HCT116 (cell line): ENCODE results near the gene KCTD14. TPM values are rescaled to one million over a fixed set of nuclear protein-coding genes. Genes with fewer than 3 reads are reported as not detected.

Experiments used
- ATAC-seq: fragments of 200-7000 bp; cut with Tn5 transposase; 2 replicates; pipeline ENCODE4 v1.9.1; 2020; ENCODE audit warnings: mild to moderate bottlenecking, moderate library complexity
- BruUV-seq: library from RNA; stranded (reverse); fragments of 400-500 nt; replicated peaks from 2 replicates; lab custom pipeline; 2021; lab: Mats Ljungman, UMichigan
- CTCF ChIA-PET: fragments of 300-600 bp; sonication (Branson Sonifier 250); formaldehyde crosslinking; loops from one replicate; lab custom pipeline; 2021; ENCODE audit warnings: antibody characterized with exemption; lab: Charles Lee
- POLR2A ChIA-PET: fragments of 300-600, 350-600 bp; sonication (Branson Sonifier 250); formaldehyde crosslinking; loops from one replicate; lab custom pipeline; 2021; ENCODE audit warnings: antibody characterized with exemption; lab: Charles Lee
- RAD21 ChIA-PET, 2 experiments: fragments of 300-600 bp; sonication (Branson Sonifier 250); formaldehyde crosslinking; loops; one replicate each; lab custom pipeline; 2023; ENCODE audit warnings: low total read pairs in 2 of 2; ENCODE audit not compliant: uncharacterized antibody in 2 of 2, unreplicated experiment in 2 of 2, low non-redundant PET in 1 of 2; lab: Charles Lee
- DNase-seq: peaks from one replicate; pipeline ENCODE4 v3.0.0-alpha.2; 2010; ENCODE audit warnings: low read depth, low spot score
- H2AFZ ChIP-seq: fragments of 200-600 bp; shearing (Covaris generic), sonication (generic); 2 replicates; pipeline ENCODE4 v1.6.1; 2017; ENCODE audit warnings: low read depth, mixed run types, mixed read lengths, antibody characterized with exemption, low read length; ENCODE audit not compliant: poor library complexity, severe bottlenecking
- H3K27ac ChIP-seq: 2 replicates; pipeline ENCODE4 v1.5.1; 2012; ENCODE audit warnings: low read depth, low read length
- H3K27me3 ChIP-seq: fragments of 200-600 bp; sonication (generic); 2 replicates; pipeline ENCODE4 v1.6.1; 2016; ENCODE audit warnings: mixed run types, low read length, mixed read lengths; ENCODE audit not compliant: insufficient read depth
- H3K36me3 ChIP-seq, 2 experiments: fragments of 200-500 bp in 1 of 2; fragments of 200-600 bp in 1 of 2; sonication (Bioruptor generic) in 1 of 2; sonication (generic) in 1 of 2; 2 replicates each; pipeline versions ENCODE4 v1.5.1 to v1.6.1; 2014 to 2016; ENCODE audit warnings: low read length in 2 of 2, inconsistent platforms in 1 of 2, mixed read lengths in 1 of 2, mixed run types in 1 of 2; ENCODE audit not compliant: insufficient read depth in 2 of 2, control insufficient read depth in 1 of 2
- H3K4me1 ChIP-seq, 2 experiments: fragments of 200-600 bp in 1 of 2; sonication (generic) in 1 of 2; 2 replicates each; pipeline versions ENCODE4 v1.5.1 to v1.6.1; 2012 to 2017; ENCODE audit warnings: low read length in 2 of 2, inconsistent platforms in 1 of 2, mild to moderate bottlenecking in 1 of 2, mixed read lengths in 1 of 2, mixed run types in 1 of 2, moderate library complexity in 1 of 2; ENCODE audit not compliant: insufficient read depth in 2 of 2, control insufficient read depth in 1 of 2
- H3K4me2 ChIP-seq: fragments of 200-600 bp; sonication (generic); 2 replicates; pipeline ENCODE4 v1.6.1; 2017; ENCODE audit warnings: mixed run types, low read length, mixed read lengths
- H3K4me3 ChIP-seq, 2 experiments: fragments of 200-600 bp in 1 of 2; sonication (generic) in 1 of 2; replicated peaks in 1 of 2; 2 replicates each; pipeline ENCODE4 v1.5.1; 2011 to 2016; ENCODE audit warnings: low read length in 2 of 2, control low read depth in 1 of 2, low read depth in 1 of 2, mild to moderate bottlenecking in 1 of 2, mixed read lengths in 1 of 2, mixed run types in 1 of 2
- H3K79me2 ChIP-seq: fragments of 200-600 bp; sonication (generic); 2 replicates; pipeline ENCODE4 v1.6.1; 2017; ENCODE audit warnings: mild to moderate bottlenecking, mixed run types, low read length, moderate library complexity, mixed read lengths; ENCODE audit not compliant: insufficient read depth
- H3K9ac ChIP-seq: fragments of 200-600 bp; sonication (generic); 2 replicates; pipeline ENCODE4 v1.6.1; 2016; ENCODE audit warnings: low read length, mixed read lengths
- H3K9me2 ChIP-seq: fragments of 200-600 bp; sonication (generic), shearing (Covaris generic); 2 replicates; pipeline ENCODE4 v1.6.1; 2017; ENCODE audit warnings: mixed run types, mild to moderate bottlenecking, moderate library complexity; ENCODE audit not compliant: insufficient read depth
- H3K9me3 ChIP-seq, 2 experiments: fragments of 200-500 bp in 1 of 2; fragments of 200-600 bp in 1 of 2; sonication (Bioruptor generic) in 1 of 2; sonication (generic) in 1 of 2; 2 replicates each; pipeline ENCODE4 v1.6.1; 2014 to 2017; ENCODE audit warnings: low read length in 2 of 2, mixed read lengths in 2 of 2, inconsistent platforms in 1 of 2, low read depth in 1 of 2, mild to moderate bottlenecking in 1 of 2, mixed run types in 1 of 2, moderate library complexity in 1 of 2; ENCODE audit not compliant: control insufficient read depth in 1 of 2, insufficient read depth in 1 of 2
- H4K20me1 ChIP-seq: fragments of 200-600 bp; sonication (generic), shearing (Covaris generic); 2 replicates; pipeline ENCODE4 v1.6.1; 2017; ENCODE audit warnings: mixed run types, mild to moderate bottlenecking, moderate library complexity; ENCODE audit not compliant: insufficient read depth
- SP1 ChIP-seq: IDR thresholded peaks from 2 replicates; pipeline ENCODE4 v1.6.1; 2012; ENCODE audit warnings: low read depth
- intact Hi-C: fragments of 100-400 bp; cut with micrococcal nuclease; formaldehyde crosslinking; loops from 2 replicates; pipeline ENCODE4 v1.10.0; 2022
- total RNA-seq: library from RNA; stranded (reverse); gene quantifications from one replicate; pipeline ENCODE4 v1.2.1, GENCODE V29; 2021; ENCODE audit not compliant: unreplicated experiment
- TF ChIP-seq, protein P1 (sequence below), 3 experiments: fragments of 200-600 bp in 1 of 3; sonication (generic) in 1 of 3; IDR thresholded peaks in 2 of 3; conservative IDR thresholded peaks in 1 of 3; 2 replicates each; pipeline ENCODE4 v1.5.1; 2012 to 2017; ENCODE audit warnings: low read depth in 2 of 3, low read length in 2 of 3, antibody characterized with exemption in 1 of 3, borderline replicate concordance in 1 of 3, control low read depth in 1 of 3, mild to moderate bottlenecking in 1 of 3, mixed read lengths in 1 of 3, mixed run types in 1 of 3, moderate library complexity in 1 of 3; ENCODE audit not compliant: insufficient read depth in 1 of 3

Gene KCTD14
- total RNA-seq, 1 experiment from 2014 or later, result 15.2 TPM

DNA sequence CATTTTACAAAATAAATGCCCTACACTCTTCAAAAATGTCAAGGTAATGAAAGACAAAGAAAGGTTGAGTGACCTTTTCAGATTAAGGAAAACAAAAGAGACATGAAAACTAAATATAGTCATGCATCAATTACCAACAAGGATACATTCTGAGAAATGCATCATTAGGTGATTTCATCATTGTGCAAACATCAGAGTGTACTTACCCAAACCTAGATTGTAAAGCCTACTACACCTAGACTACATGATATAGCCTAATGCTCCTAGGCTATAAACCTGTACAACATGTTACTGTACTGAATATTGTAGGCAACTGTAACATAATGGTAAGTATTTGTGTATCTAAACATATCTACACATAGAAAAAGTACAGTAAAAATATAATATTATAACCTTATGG is 55.3 kb downstream of the KCTD14 start:
- DNase-seq, result no peak
- BruUV-seq, result no TSS peak
- Histone ChIP-seq H2AFZ (no peak overlapping the region), H3K4me3 (no peak overlapping the region), H3K36me3 (no peaks in the 10 kb centered on the region; a peak in 1 of 4 replicates), H3K9me2 (no peaks in the 10 kb centered on the region), H3K27ac (no peak overlapping the region), H3K79me2 (no peaks in the 10 kb centered on the region), H4K20me1 (no peaks in the 10 kb centered on the region), H3K9ac (no peak overlapping the region), H3K27me3 (no peaks in the 10 kb centered on the region), H3K4me2 (no peak overlapping the region), H3K4me1 (no peaks in the 10 kb centered on the region), H3K9me3 (no peaks in the 10 kb centered on the region)
- ChIA-PET POLR2A (no interaction called here), CTCF (no interaction called here), RAD21 (no interaction called here)
- no peak for ATAC-seq
- intact Hi-C loops, result no loop called here
- TF ChIP-seq, protein P1, sequence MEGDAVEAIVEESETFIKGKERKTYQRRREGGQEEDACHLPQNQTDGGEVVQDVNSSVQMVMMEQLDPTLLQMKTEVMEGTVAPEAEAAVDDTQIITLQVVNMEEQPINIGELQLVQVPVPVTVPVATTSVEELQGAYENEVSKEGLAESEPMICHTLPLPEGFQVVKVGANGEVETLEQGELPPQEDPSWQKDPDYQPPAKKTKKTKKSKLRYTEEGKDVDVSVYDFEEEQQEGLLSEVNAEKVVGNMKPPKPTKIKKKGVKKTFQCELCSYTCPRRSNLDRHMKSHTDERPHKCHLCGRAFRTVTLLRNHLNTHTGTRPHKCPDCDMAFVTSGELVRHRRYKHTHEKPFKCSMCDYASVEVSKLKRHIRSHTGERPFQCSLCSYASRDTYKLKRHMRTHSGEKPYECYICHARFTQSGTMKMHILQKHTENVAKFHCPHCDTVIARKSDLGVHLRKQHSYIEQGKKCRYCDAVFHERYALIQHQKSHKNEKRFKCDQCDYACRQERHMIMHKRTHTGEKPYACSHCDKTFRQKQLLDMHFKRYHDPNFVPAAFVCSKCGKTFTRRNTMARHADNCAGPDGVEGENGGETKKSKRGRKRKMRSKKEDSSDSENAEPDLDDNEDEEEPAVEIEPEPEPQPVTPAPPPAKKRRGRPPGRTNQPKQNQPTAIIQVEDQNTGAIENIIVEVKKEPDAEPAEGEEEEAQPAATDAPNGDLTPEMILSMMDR (IDR thresholded peaks at IDR 0.05 in 2 of 3, conservative IDR thresholded peaks at IDR 0.05 in 1 of 3; ENCODE audit: borderline replicate concordance in 1 of 3, insufficient read depth in 1 of 3, low read depth in 2 of 3, low read length in 2 of 3), result no peak

DNA sequence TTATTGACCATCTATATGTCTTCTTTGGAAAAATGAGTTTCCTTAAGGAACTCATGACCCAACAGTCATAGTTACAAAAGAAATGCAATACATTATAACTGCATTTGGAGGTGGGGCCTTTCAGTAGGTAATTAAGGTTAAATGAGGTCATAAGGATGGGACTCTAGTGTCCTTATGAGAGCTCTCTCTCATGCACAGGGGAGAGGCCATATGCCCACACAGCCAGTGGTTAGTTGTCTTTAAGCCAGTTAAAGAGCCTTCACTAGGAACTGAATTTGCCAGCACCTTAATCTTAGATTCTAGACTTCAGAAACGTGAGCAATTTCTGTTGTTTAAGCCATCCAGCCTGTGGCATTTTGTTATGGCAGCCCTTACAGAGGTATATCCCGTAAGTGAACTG is 56.0 kb downstream of the KCTD14 start:
- Histone ChIP-seq H3K27ac (no peak overlapping the region), H3K9ac (no peak overlapping the region), H3K4me2 (no peak overlapping the region), H3K27me3 (no peaks in the 10 kb centered on the region), H3K36me3 (no peaks in the 10 kb centered on the region; a peak in 1 of 4 replicates), H3K9me3 (no peaks in the 10 kb centered on the region), H3K9me2 (no peaks in the 10 kb centered on the region), H3K4me3 (no peak overlapping the region), H3K79me2 (no peaks in the 10 kb centered on the region), H4K20me1 (no peaks in the 10 kb centered on the region), H2AFZ (no peak overlapping the region), H3K4me1 (no peaks in the 10 kb centered on the region)
- CTCF ChIA-PET, result no interaction called here
- BruUV-seq, result no TSS peak
- no peak for DNase-seq
- ATAC-seq, result no peak
- TF ChIP-seq SP1, result no peak
- TF ChIP-seq, protein P1 (IDR thresholded peaks at IDR 0.05 in 2 of 3, conservative IDR thresholded peaks at IDR 0.05 in 1 of 3; ENCODE audit: borderline replicate concordance in 1 of 3, insufficient read depth in 1 of 3, low read depth in 2 of 3, low read length in 2 of 3), result no peak
- intact Hi-C loops, result no loop called here
- POLR2A ChIA-PET, result no interaction called here
- RAD21 ChIA-PET, result interaction anchor here in 1 of 2 experiments (0.6 kb wide), 1 partner anchor 27 kb away, joined by 3 read pairs; no protein-coding TSS in a partner anchor
